ENCODE results near the gene OTUB1. TPM values are rescaled to one million over a fixed set of nuclear protein-coding genes. Genes with fewer than 3 reads are reported as not detected.
A peak's percentile ranks its signal among the peaks of the same experiment; 100 is the strongest.

OTUB1 gene
- total and polyA plus RNA-seq, 2 of the 13 experiments (the other 11 are each of a cell fraction or from before 2014, with no cell fraction given), result 58.8 to 130 TPM

DNA sequence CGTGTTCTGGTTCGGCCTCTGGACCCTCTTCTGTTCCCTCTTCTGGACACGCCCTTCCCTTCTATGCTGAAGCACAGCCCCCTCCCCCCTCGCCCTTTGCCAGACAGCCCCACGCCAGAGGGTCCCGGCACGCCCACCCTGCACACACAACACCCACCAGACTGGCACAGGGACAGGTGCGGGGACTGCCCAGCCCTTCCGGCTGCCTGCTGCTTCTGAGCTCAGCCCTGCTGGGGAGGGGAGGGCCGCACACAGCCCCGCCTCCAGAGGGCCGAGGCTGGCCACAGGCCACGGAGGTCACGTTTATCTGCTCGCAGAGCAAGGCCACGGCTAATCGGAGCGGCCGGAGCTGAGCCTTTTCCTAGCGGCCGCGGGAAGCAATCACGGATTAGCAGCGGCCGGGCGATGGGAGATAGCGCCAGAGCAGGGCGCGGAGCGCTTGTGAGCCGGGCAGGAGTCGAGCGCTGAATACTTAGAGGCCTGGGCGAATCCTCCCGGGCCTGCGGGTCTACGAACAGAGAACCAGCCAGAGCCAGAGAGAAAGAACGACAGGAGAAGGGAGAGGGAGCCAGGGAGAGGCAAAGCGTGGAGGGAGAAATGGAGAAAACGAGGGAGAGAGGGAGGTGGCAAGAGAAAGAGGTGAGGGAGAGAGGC is 21.5 kb downstream of the OTUB1 start (continued):
- TF ChIP-seq ZEB1 (IDR thresholded peaks at IDR 0.05; ENCODE audit: insufficient replicate concordance, low read depth) (no peak), DNMT1 (CRISPR knock-in tag; IDR thresholded peaks at IDR 0.05) (0 out of 2 replicates have a peak, but pooled peaks have one; percentile 71), ZNF264 (CRISPR knock-in tag; IDR thresholded peaks at IDR 0.05) (peak; percentile 89), POGZ (CRISPR knock-in tag; IDR thresholded peaks at IDR 0.05) (peak; percentile 59), NONO (IDR thresholded peaks at IDR 0.05) (no peak), NONO (CRISPR knock-in tag; conservative IDR thresholded peaks at IDR 0.05) (peak; percentile 84; the same call in 1 of the 2 replicates), CEBPG (CRISPR knock-in tag; IDR thresholded peaks at IDR 0.05) (peak; percentile 49; the same call in 1 of the 2 replicates), ZNF350 (CRISPR knock-in tag; IDR thresholded peaks at IDR 0.05; ENCODE audit: borderline replicate concordance, low read depth) (peak; percentile 80; the same call in 1 of the 2 replicates), ARHGAP35 (CRISPR knock-in tag; IDR thresholded peaks at IDR 0.05; ENCODE audit: borderline replicate concordance) (no peak; the same call in 1 of the 2 replicates), POLR2A (IDR thresholded peaks at IDR 0.05; ENCODE audit: insufficient read depth in 1 of 2, low read depth in 2 of 2, low read length in 2 of 2) (peak in 1 of 2 experiments; percentile 70; a peak in 2 of 4 replicates)
- TF ChIP-seq, protein P1, sequence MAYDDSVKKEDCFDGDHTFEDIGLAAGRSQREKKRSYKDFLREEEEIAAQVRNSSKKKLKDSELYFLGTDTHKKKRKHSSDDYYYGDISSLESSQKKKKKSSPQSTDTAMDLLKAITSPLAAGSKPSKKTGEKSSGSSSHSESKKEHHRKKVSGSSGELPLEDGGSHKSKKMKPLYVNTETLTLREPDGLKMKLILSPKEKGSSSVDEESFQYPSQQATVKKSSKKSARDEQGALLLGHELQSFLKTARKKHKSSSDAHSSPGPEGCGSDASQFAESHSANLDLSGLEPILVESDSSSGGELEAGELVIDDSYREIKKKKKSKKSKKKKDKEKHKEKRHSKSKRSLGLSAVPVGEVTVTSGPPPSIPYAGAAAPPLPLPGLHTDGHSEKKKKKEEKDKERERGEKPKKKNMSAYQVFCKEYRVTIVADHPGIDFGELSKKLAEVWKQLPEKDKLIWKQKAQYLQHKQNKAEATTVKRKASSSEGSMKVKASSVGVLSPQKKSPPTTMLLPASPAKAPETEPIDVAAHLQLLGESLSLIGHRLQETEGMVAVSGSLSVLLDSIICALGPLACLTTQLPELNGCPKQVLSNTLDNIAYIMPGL (CRISPR knock-in tag; IDR thresholded peaks at IDR 0.05; ENCODE audit: borderline replicate concordance in 1 of 2, low read depth in 1 of 2), result peak; percentile 28 to 34; a peak in 2 of 4 replicates
- TF ChIP-seq, protein P2, sequence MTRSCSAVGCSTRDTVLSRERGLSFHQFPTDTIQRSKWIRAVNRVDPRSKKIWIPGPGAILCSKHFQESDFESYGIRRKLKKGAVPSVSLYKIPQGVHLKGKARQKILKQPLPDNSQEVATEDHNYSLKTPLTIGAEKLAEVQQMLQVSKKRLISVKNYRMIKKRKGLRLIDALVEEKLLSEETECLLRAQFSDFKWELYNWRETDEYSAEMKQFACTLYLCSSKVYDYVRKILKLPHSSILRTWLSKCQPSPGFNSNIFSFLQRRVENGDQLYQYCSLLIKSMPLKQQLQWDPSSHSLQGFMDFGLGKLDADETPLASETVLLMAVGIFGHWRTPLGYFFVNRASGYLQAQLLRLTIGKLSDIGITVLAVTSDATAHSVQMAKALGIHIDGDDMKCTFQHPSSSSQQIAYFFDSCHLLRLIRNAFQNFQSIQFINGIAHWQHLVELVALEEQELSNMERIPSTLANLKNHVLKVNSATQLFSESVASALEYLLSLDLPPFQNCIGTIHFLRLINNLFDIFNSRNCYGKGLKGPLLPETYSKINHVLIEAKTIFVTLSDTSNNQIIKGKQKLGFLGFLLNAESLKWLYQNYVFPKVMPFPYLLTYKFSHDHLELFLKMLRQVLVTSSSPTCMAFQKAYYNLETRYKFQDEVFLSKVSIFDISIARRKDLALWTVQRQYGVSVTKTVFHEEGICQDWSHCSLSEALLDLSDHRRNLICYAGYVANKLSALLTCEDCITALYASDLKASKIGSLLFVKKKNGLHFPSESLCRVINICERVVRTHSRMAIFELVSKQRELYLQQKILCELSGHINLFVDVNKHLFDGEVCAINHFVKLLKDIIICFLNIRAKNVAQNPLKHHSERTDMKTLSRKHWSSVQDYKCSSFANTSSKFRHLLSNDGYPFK (CRISPR knock-in tag; IDR thresholded peaks at IDR 0.05; ENCODE audit: borderline replicate concordance), result 0 out of 2 replicates have a peak, but pooled peaks have one; percentile 24
- TF ChIP-seq, protein P3, sequence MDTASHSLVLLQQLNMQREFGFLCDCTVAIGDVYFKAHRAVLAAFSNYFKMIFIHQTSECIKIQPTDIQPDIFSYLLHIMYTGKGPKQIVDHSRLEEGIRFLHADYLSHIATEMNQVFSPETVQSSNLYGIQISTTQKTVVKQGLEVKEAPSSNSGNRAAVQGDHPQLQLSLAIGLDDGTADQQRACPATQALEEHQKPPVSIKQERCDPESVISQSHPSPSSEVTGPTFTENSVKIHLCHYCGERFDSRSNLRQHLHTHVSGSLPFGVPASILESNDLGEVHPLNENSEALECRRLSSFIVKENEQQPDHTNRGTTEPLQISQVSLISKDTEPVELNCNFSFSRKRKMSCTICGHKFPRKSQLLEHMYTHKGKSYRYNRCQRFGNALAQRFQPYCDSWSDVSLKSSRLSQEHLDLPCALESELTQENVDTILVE (CRISPR knock-in tag; IDR thresholded peaks at IDR 0.05), result peak; percentile 79; the same call in 1 of the 2 replicates
- TF ChIP-seq, protein P4, sequence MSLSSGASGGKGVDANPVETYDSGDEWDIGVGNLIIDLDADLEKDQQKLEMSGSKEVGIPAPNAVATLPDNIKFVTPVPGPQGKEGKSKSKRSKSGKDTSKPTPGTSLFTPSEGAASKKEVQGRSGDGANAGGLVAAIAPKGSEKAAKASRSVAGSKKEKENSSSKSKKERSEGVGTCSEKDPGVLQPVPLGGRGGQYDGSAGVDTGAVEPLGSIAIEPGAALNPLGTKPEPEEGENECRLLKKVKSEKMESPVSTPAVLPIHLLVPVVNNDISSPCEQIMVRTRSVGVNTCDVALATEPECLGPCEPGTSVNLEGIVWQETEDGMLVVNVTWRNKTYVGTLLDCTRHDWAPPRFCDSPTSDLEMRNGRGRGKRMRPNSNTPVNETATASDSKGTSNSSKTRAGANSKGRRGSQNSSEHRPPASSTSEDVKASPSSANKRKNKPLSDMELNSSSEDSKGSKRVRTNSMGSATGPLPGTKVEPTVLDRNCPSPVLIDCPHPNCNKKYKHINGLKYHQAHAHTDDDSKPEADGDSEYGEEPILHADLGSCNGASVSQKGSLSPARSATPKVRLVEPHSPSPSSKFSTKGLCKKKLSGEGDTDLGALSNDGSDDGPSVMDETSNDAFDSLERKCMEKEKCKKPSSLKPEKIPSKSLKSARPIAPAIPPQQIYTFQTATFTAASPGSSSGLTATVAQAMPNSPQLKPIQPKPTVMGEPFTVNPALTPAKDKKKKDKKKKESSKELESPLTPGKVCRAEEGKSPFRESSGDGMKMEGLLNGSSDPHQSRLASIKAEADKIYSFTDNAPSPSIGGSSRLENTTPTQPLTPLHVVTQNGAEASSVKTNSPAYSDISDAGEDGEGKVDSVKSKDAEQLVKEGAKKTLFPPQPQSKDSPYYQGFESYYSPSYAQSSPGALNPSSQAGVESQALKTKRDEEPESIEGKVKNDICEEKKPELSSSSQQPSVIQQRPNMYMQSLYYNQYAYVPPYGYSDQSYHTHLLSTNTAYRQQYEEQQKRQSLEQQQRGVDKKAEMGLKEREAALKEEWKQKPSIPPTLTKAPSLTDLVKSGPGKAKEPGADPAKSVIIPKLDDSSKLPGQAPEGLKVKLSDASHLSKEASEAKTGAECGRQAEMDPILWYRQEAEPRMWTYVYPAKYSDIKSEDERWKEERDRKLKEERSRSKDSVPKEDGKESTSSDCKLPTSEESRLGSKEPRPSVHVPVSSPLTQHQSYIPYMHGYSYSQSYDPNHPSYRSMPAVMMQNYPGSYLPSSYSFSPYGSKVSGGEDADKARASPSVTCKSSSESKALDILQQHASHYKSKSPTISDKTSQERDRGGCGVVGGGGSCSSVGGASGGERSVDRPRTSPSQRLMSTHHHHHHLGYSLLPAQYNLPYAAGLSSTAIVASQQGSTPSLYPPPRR (CRISPR knock-in tag; IDR thresholded peaks at IDR 0.05; ENCODE audit: borderline replicate concordance), result peak; percentile 82; the same call in 1 of the 2 replicates
